ENCODE measurements around the gene TMEM51. TPM values are rescaled to one million over a fixed set of nuclear protein-coding genes. Genes with fewer than 3 reads are reported as not detected.

Gene TMEM51
- total RNA-seq, 2 experiments from 2014 or later: not detected

DNA sequence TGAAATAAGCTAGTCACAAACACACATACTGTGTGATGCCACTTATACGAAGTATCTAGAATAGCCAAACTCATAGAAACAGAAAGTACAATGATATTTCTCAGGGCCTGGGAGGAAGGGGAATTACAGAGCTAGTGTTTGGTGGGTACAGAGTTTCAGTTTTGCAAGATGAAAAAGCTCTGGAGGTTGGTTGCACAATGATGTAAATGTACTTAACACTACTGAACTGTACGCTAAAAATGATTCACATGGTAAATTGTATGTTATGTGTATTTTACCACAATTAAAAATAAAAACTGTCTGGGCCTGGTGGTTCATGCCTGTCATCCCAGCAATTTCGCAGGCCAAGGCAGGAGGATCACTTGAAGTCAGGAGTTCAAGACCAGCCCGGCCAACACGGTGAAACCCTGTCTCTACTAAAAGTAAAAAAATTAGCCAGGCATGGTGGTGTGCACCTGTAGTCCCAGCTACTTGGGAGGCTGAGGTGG is 78.2 kb downstream of the TMEM51 start:
- Mint-ChIP-seq H3K36me3 (ENCODE audit: low read depth) (no peaks in the 10 kb centered on the region), H3K9me3 (peaks cover 3% of the 10 kb centered on the region), H3K27ac (no peak overlapping the region), H3K27me3 (peaks cover 5% of the 10 kb centered on the region), H3K4me1 (ENCODE audit: low read depth) (peaks cover 17% of the 10 kb centered on the region), H3K4me3 (no peak overlapping the region)
- intact Hi-C loops (cut with micrococcal nuclease): no loop called here
- POLR2A ChIA-PET: interaction anchor here (0.6 to 1.5 kb wide), 3 partner anchors 16 to 22 kb away, joined by 3 to 5 read pairs (median 4); no protein-coding TSS in a partner anchor
- no peak for TF ChIP-seq CTCF (IDR thresholded peaks at IDR 0.05)
- peak; percentile 52 for DNase-seq
- peak; percentile 98 for ATAC-seq
- CTCF ChIA-PET: interaction anchor here (0.7 to 1.8 kb wide), 7 partner anchors 17 to 103 kb away, joined by 3 to 8 read pairs (median 3); no protein-coding TSS in a partner anchor

DNA sequence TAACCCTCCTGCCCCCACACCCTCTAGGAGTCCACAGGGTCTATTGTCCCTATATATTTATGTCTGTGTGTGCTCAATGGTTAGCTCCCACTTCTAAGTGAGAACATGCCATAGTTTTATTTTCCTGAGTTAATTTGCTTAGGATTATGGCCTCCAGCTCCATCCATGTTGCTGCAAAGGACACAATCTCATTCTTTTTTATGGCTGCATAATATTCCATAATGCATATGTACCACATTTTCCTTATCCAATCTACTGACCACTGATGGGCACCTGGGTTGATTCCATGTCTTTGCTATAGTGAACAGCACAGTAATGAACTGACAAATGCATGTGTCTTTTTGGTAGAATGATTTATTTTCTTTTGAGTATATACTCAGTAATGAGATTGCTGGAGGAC is 80.1 kb downstream of the TMEM51 start:
- no peak for TF ChIP-seq CTCF (IDR thresholded peaks at IDR 0.05)
- Mint-ChIP-seq H3K9me3 (peaks cover 3% of the 10 kb centered on the region), H3K27me3 (peaks cover 12% of the 10 kb centered on the region), H3K27ac (no peak overlapping the region), H3K36me3 (ENCODE audit: low read depth) (no peaks in the 10 kb centered on the region), H3K4me3 (no peak overlapping the region), H3K4me1 (ENCODE audit: low read depth) (peaks cover 17% of the 10 kb centered on the region)
- no peak for DNase-seq
- POLR2A ChIA-PET: interaction anchor here (2.4 kb wide), 1 partner anchor 14 kb away, joined by 10 read pairs; the partner anchor contains the start of gene FHAD1
- intact Hi-C loops (cut with micrococcal nuclease): no loop called here
- no peak for ATAC-seq
- CTCF ChIA-PET: interaction anchor here (1.5 kb wide), 1 partner anchor 17 kb away, joined by 4 read pairs; no protein-coding TSS in a partner anchor

DNA sequence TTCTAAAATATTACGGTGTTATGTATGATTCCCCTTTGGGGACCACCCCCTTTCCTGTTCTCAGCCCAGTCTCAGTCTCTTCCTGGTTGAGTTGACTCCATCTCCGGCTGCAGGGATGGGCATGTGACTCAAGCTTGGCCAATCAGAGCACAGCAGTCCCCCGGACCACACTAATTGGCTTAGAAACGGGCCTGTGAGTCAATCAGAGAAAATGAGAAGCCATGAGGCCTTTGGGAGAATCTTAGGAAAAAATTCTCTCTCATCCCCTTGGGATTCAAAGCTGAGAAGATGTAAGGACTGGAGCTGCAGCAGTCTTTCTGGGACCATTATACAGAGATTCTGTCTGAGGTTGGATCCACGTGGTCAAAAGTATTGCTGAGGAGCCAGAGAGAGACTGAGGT is 82.8 kb downstream of the TMEM51 start:
- peaks cover 18% of the 10 kb centered on the region for H3K27me3 Mint-ChIP-seq
- no peak overlapping the region for H3K27ac Mint-ChIP-seq
- intact Hi-C loops (cut with micrococcal nuclease): no loop called here
- no peaks in the 10 kb centered on the region for H3K36me3 Mint-ChIP-seq (ENCODE audit: low read depth)
- no peak for ATAC-seq
- no peak for DNase-seq
- no peak overlapping the region for H3K4me3 Mint-ChIP-seq
- peaks cover 14% of the 10 kb centered on the region for H3K4me1 Mint-ChIP-seq (ENCODE audit: low read depth)
- CTCF ChIA-PET: interaction anchor here (0.9 kb wide), 1 partner anchor 85 kb away, joined by 3 read pairs; no protein-coding TSS in a partner anchor
- H3K9me3 Mint-ChIP-seq: peaks cover 3% of the 10 kb centered on the region
- TF ChIP-seq CTCF (IDR thresholded peaks at IDR 0.05): no peak
- POLR2A ChIA-PET: interaction anchor here (0.6 kb wide), 1 partner anchor 611 kb away, joined by 4 read pairs; no protein-coding TSS in a partner anchor

GRCh38 chr1:15236746-15237145 is 83.2 kb downstream of the TMEM51 start:
- intact Hi-C loops (cut with micrococcal nuclease): no loop called here
- no peak for TF ChIP-seq CTCF (IDR thresholded peaks at IDR 0.05)
- Mint-ChIP-seq H3K4me3 (no peak overlapping the region), H3K4me1 (ENCODE audit: low read depth) (peaks cover 9% of the 10 kb centered on the region), H3K9me3 (peaks cover 3% of the 10 kb centered on the region), H3K27me3 (peaks cover 21% of the 10 kb centered on the region), H3K27ac (no peak overlapping the region), H3K36me3 (ENCODE audit: low read depth) (no peaks in the 10 kb centered on the region)
- POLR2A ChIA-PET: interaction anchor here (0.6 kb wide), 1 partner anchor 610 kb away, joined by 4 read pairs; no protein-coding TSS in a partner anchor
- DNase-seq (no peak), ATAC-seq (no peak)
- CTCF ChIA-PET: interaction anchor here (0.9 kb wide), 1 partner anchor 85 kb away, joined by 3 read pairs; no protein-coding TSS in a partner anchor

DNA sequence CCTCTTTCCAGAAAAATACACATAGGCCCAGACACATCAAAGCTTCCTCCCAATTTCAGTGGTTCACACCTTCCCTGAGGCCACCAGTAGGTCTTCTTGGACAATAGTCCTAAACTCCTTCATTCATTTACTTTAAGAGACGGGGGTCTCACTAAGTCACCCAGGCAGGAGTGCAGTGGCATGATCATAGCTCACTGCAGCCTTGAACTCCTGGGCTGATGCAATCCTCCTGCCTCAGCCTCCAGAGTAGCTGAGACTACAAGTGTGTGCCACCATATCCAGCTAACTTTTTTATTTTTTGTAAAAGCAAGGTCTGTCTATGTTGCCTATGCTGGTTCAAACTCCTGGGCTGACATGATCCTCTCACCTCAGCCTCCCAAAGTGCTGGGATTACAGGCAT is 85.2 kb downstream of the TMEM51 start:
- POLR2A ChIA-PET: interaction anchor here (0.6 to 1.9 kb wide), 3 partner anchors 22 to 116 kb away, joined by 3 to 4 read pairs (median 3); no protein-coding TSS in a partner anchor
- DNase-seq (no peak), ATAC-seq (no peak)
- Mint-ChIP-seq H3K4me3 (no peak overlapping the region), H3K4me1 (ENCODE audit: low read depth) (peaks cover 5% of the 10 kb centered on the region), H3K27me3 (peaks cover 29% of the 10 kb centered on the region), H3K9me3 (no peaks in the 10 kb centered on the region), H3K27ac (no peak overlapping the region), H3K36me3 (ENCODE audit: low read depth) (no peaks in the 10 kb centered on the region)
- intact Hi-C loops (cut with micrococcal nuclease): no loop called here
- CTCF ChIA-PET: interaction anchor here (1.6 kb wide), 1 partner anchor 33 kb away, joined by 5 read pairs; no protein-coding TSS in a partner anchor
- no peak for TF ChIP-seq CTCF (IDR thresholded peaks at IDR 0.05)
